Epithelial cell of esophagus (primary cell): ENCODE results near the gene RTCA.
"Not testable (repeated sequence)": the region's sequence is repeated elsewhere in the genome, so short reads cannot be mapped to it uniquely, and the experiment has no call there.

Experiments
- DNase-seq: peaks from one replicate; pipeline ENCODE4 v3.0.0; 2010; ENCODE audit warnings: low read depth
- H3K4me3 ChIP-seq: 2 replicates; pipeline ENCODE4 v1.5.1; 2011; ENCODE audit warnings: mild to moderate bottlenecking, low read length, control low read depth
- TF ChIP-seq, protein P1 (sequence below): IDR thresholded peaks from 2 replicates; pipeline ENCODE4 v1.5.1; 2011; ENCODE audit warnings: low read depth, mild to moderate bottlenecking, low read length, control low read depth, inconsistent platforms; ENCODE audit not compliant: insufficient read depth; ENCODE audit errors: missing control alignments

The RTCA gene

DNA sequence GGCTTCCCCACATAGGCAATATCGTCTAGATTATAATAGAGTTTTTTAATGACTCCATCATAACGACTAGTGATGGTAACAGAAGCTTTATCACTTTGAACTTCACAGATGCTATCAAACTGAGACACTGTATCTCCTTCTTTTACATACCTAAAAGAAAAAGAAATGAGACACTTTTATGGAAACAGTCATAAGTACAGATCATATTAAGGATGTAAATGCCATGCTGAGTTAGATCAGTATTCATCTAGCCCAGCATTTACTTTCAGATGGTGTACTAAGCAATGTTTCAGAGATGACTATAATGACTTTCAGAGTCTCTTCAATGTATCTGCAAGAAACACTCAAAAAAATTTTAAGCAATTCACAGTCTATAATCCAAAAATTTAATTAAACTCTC is 35.3 kb upstream of the RTCA start:
- H3K4me3 ChIP-seq: no peak overlapping the region
- TF ChIP-seq, protein P1, sequence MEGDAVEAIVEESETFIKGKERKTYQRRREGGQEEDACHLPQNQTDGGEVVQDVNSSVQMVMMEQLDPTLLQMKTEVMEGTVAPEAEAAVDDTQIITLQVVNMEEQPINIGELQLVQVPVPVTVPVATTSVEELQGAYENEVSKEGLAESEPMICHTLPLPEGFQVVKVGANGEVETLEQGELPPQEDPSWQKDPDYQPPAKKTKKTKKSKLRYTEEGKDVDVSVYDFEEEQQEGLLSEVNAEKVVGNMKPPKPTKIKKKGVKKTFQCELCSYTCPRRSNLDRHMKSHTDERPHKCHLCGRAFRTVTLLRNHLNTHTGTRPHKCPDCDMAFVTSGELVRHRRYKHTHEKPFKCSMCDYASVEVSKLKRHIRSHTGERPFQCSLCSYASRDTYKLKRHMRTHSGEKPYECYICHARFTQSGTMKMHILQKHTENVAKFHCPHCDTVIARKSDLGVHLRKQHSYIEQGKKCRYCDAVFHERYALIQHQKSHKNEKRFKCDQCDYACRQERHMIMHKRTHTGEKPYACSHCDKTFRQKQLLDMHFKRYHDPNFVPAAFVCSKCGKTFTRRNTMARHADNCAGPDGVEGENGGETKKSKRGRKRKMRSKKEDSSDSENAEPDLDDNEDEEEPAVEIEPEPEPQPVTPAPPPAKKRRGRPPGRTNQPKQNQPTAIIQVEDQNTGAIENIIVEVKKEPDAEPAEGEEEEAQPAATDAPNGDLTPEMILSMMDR: no peak
- DNase-seq: no peak

DNA sequence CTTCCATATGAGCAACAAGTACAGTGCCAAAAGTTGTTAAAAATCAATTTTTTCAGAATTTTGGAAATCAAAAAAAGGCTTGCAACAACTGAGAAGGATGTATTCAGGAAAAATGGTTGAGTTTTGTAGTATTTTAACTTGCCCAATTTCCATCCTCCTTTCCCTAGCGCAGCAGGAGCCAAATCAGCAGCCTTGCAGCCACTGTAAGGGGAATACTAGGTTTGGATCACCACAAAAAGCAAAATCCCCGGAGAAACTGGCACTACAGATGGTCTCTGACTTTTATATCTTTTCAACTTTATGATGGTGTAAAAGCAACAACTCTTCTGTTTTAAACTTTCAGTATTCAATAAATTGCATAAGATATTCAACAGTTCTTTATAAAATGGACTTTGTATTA is 34.3 kb upstream of the RTCA start:
- no peak for DNase-seq
- TF ChIP-seq, protein P1: no peak
- H3K4me3 ChIP-seq: no peak overlapping the region

DNA sequence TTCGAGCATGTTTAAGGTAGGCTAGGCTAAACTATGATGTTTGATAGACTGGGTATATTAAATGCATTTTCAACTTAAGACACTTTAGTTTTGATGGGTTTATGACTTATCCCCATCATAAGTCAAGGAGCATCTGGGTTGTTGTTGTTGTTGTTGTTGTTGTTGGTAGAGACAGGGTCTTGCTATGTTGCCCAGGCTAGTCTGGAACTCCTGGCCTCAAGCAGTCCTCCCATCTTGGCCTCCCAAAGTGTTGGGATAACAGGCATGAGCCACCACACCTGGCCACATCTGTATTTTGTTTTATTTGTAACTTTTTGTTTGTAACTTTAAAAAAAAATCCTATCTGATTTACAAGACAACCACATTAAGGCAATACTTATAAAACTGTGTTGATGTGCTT is 33.9 kb upstream of the RTCA start:
- no peak for DNase-seq
- no peak overlapping the region for H3K4me3 ChIP-seq
- TF ChIP-seq, protein P1: no peak

DNA sequence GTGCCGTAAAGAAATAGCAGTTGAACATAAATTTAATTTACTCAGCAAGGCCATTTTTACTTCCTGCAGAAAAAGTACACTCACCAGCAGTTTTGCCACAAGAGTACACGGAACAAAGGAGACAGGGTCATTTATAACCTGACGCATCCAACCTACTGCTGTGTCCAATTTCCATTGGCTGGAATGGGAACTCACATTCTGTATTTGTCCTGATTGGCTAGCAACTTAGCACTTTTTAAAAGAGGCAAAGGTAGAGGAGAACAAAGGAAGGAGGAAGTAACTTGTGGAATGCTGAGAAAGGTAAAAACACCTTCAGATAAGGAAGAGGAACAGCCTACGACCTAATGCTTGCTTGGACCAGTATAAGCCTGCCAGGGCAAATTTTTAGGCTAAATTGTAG is 32.5 kb upstream of the RTCA start:
- H3K4me3 ChIP-seq: not testable (repeated sequence)
- peak; percentile 36 for DNase-seq

DNA sequence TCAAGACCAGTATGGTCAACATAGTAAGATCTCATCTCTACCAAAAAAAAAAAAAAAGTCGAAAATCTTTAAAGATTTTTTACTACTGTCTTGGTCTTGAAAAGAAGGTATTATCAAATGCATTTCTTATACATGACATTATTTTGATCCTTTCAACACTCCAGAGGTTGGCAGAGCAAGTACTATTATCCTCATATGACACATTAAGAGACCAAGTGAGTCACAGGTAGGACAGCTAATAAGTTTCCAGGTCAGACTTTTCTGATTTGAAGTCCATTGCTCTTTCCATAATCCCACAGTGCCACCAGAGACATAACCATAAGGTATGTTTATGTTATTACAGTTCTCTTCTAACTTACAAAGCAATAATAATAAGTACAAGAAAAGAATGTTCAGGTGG is 31.6 kb upstream of the RTCA start:
- DNase-seq: peak; percentile 76
- H3K4me3 ChIP-seq: no peak overlapping the region
- TF ChIP-seq, protein P1: no peak

DNA sequence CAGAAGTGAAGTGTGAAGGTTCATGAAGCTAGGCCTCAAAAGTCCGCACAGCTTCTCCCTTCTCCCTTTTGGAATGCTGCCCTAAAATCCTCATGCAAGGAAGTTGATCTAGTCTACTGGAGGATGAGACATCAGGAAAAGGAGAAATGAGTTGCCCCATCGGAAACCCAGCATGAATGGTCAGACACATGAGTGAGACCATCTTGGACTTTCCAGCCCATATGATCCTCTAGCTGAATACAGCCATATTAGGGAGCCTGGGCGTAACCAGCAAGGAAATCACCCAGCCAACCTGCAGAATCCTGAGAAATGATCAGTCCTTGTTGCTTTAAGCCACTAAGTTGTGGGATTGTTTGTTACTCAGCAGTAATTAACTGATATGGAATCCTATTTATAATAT is 28.9 kb upstream of the RTCA start:
- no peak for DNase-seq
- no peak overlapping the region for H3K4me3 ChIP-seq
- TF ChIP-seq, protein P1: no peak

DNA sequence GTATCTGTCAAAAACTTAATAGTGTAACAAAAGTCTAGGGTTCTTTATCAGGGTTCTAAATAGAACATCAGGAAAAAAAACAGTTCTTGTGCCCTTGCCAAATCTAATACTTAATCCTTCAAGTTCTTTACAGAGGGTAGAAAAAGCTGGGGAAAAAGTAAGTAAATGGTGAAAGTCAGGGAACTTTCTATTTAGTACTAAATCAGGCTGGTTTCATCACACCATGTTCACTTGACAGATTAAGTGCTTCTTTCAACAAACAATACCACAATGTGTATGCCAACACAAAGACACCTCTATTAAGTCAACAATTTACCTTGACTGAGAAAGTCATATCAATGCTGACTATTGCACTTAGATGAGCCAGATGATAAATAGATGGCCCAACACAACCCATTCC is 26.1 kb upstream of the RTCA start:
- DNase-seq: no peak
- TF ChIP-seq, protein P1: no peak

DNA sequence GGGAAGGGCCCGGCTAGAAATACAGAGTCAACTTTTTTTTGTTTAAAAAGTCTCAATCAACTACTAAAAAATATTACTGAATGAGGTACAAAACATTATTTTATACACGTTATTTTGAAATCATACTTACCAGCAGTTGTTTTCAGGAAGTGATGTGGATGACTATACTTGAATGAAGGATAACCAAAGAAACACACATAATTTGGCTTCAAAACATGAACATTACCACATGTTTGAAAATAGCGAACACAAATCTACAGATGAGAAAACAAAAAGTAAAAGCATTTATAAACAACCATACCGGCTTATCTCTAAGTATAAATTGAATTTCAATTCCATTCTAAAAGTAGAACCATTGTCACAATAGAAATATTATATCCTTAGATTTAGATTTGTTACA is 25.4 kb upstream of the RTCA start:
- no peak for DNase-seq
- TF ChIP-seq, protein P1: no peak
- H3K4me3 ChIP-seq: no peak overlapping the region

More for the DNA sequence above, 26.1 kb upstream of the RTCA start:
- no peak overlapping the region for H3K4me3 ChIP-seq
